K562 (cell line): ENCODE data around the gene PITPNC1. TPM values are rescaled to one million over a fixed set of nuclear protein-coding genes. Genes with fewer than 3 reads are reported as not detected.

ENCODE experiments used
- ATAC-seq: fragments of 200-7000 bp; cut with Tn5 transposase; 3 replicates; pipeline ENCODE4 v1.9.1; 2020; ENCODE audit warnings: moderate library complexity
- BruUV-seq: library from RNA; stranded (reverse); fragments of 400-500 nt; replicated peaks from 2 replicates; lab custom pipeline; 2021; lab: Mats Ljungman, UMichigan
- CTCF ChIA-PET: fragments of 300-600 bp; formaldehyde crosslinking; extraction: SDS; loops from one replicate; lab custom pipeline; 2021; ENCODE audit warnings: low intra/inter-chr PET ratio; lab: Yijun Ruan, JAX
- POLR2A ChIA-PET: fragments of 300-600, 350-650 bp; sonication (Branson Sonifier 250); formaldehyde crosslinking; extraction: SDS; loops from one replicate; lab custom pipeline; 2021; ENCODE audit warnings: antibody characterized with exemption, inconsistent platforms; lab: Yijun Ruan, JAX
- DNase-seq, 4 experiments: peaks; one replicate each; pipeline versions ENCODE4 v3.0.0 to v3.0.0-alpha.2; 2011 to 2018; ENCODE audit warnings: low spot score in 3 of 4, mixed read lengths in 3 of 4; ENCODE audit errors: extremely low read depth in 1 of 4
- FAIRE-seq: peaks from 2 replicates; lab custom pipeline; 2011; peaks lifted over from hg19 to GRCh38; lab: Jason Lieb, UNC
- H2AFZ ChIP-seq: 2 replicates; pipeline ENCODE4 v1.6.0; 2011; ENCODE audit warnings: low read depth, low read length, control low read depth, inconsistent platforms
- H3K27ac ChIP-seq: fragments of 200-600 bp; 3 replicates; pipeline ENCODE4 v1.8.0; 2011; ENCODE audit warnings: low read depth, mild to moderate bottlenecking, control low read depth, inconsistent platforms, low read length, moderate library complexity, mixed read lengths; ENCODE audit errors: extremely low read depth
- H3K27me3 ChIP-seq, 2 experiments: fragments of 300-600 bp in 1 of 2; 2 replicates in 1 of 2; 3 replicates in 1 of 2; pipeline versions ENCODE4 v1.6.0 to v1.8.0; 2011; ENCODE audit warnings: inconsistent platforms in 2 of 2, low read length in 2 of 2, mild to moderate bottlenecking in 1 of 2, mixed read lengths in 1 of 2, moderate library complexity in 1 of 2; ENCODE audit not compliant: control insufficient read depth in 2 of 2, insufficient read depth in 2 of 2
- H3K36me3 ChIP-seq: fragments of 300-600 bp; 3 replicates; pipeline ENCODE4 v1.8.0; 2011; ENCODE audit warnings: mild to moderate bottlenecking, low read length, inconsistent platforms; ENCODE audit not compliant: control insufficient read depth, insufficient read depth
- H3K4me1 ChIP-seq, 2 experiments: fragments of 200-600 bp in 1 of 2; replicated peaks in 1 of 2; 2 replicates in 1 of 2; 3 replicates in 1 of 2; pipeline versions ENCODE4 v1.5.1 to v1.8.0; 2011; ENCODE audit warnings: inconsistent platforms in 2 of 2, low read length in 2 of 2, mild to moderate bottlenecking in 1 of 2, mixed read lengths in 1 of 2, moderate library complexity in 1 of 2; ENCODE audit not compliant: control insufficient read depth in 2 of 2, insufficient read depth in 2 of 2
- H3K4me2 ChIP-seq: 2 replicates; pipeline ENCODE4 v1.6.1; 2011; ENCODE audit warnings: low read length, control low read depth, inconsistent platforms, mixed read lengths; ENCODE audit not compliant: insufficient read depth
- H3K4me3 ChIP-seq: fragments of 200-600 bp; sonication (generic), shearing (Covaris generic); 2 replicates; pipeline ENCODE4 v1.5.1; 2016; ENCODE audit warnings: control low read depth, inconsistent platforms
- H3K79me2 ChIP-seq: fragments of 200-600 bp; 3 replicates; pipeline ENCODE4 v1.8.0; 2011; ENCODE audit warnings: low read length, inconsistent platforms; ENCODE audit not compliant: control insufficient read depth, insufficient read depth
- H3K9ac ChIP-seq, 2 experiments: 2 replicates each; pipeline versions ENCODE4 v1.6.0 to v1.6.1; 2011; ENCODE audit warnings: low read depth in 2 of 2, low read length in 2 of 2, control low read depth in 1 of 2, inconsistent platforms in 1 of 2, mild to moderate bottlenecking in 1 of 2, mixed read lengths in 1 of 2; ENCODE audit not compliant: insufficient read depth in 1 of 2
- H3K9me1 ChIP-seq: one replicate; pipeline ENCODE4 v1.6.0; 2011; ENCODE audit warnings: inconsistent platforms, mild to moderate bottlenecking, low read length, moderate library complexity; ENCODE audit not compliant: control insufficient read depth, insufficient read depth
- H3K9me3 ChIP-seq: replicated peaks from 2 replicates; pipeline ENCODE4 v1.5.1; 2011; ENCODE audit warnings: low read depth, low read length, inconsistent platforms; ENCODE audit not compliant: control insufficient read depth, insufficient read depth
- H4K20me1 ChIP-seq: replicated peaks from 2 replicates; pipeline ENCODE4 v1.6.1; 2011; ENCODE audit warnings: low read length, inconsistent platforms, mixed read lengths; ENCODE audit not compliant: control insufficient read depth, insufficient read depth
- CBX5 ChIP-seq: IDR thresholded peaks from 2 replicates; pipeline ENCODE4 v1.6.1; 2014; ENCODE audit warnings: low read depth, borderline replicate concordance
- CHD2 ChIP-seq: IDR thresholded peaks from 2 replicates; pipeline ENCODE4 v1.6.1; 2011; ENCODE audit warnings: low read depth, low read length
- ESRRB ChIP-seq: fragments of 250-450 bp; sonication (Bioruptor Pico); IDR thresholded peaks from 2 replicates; pipeline ENCODE4 v1.5.0; 2020; ENCODE audit warnings: mild to moderate bottlenecking, moderate library complexity, borderline replicate concordance
- KDM1A ChIP-seq, 2 experiments: fragments of 450-650 bp; IDR thresholded peaks; 2 replicates each; pipeline ENCODE4 v1.6.1; 2016; ENCODE audit warnings: mild to moderate bottlenecking in 2 of 2
- NFATC3 ChIP-seq: fragments of 450-650 bp; IDR thresholded peaks from 2 replicates; pipeline ENCODE4 v1.6.1; 2017; ENCODE audit warnings: mild to moderate bottlenecking
- POLR3G ChIP-seq: IDR thresholded peaks from 2 replicates; pipeline ENCODE4 v1.6.1; 2011; ENCODE audit not compliant: insufficient read length, insufficient replicate concordance; ENCODE audit errors: extremely low read depth
- PRDM10 ChIP-seq: fragments of 450-650 bp; IDR thresholded peaks from 2 replicates; pipeline ENCODE4 v1.6.1; 2018; ENCODE audit not compliant: partially characterized antibody
- ZNF212 ChIP-seq: fragments of 450-650 bp; formaldehyde crosslinking; IDR thresholded peaks from 2 replicates; pipeline ENCODE4 v1.4.0; 2020; ENCODE audit warnings: mild to moderate bottlenecking
- ZNF75A ChIP-seq: fragments of 450-650 bp; formaldehyde crosslinking; IDR thresholded peaks from 2 replicates; pipeline ENCODE4 v1.4.0; 2020; ENCODE audit warnings: mild to moderate bottlenecking
- WGBS: fragments of 100-300 bp; shearing (Covaris generic); methylation state at CpG from one replicate; pipeline ENCODE4 v1.1.6; 2016; ENCODE audit warnings: low coverage, mixed read lengths; ENCODE audit not compliant: insufficient coverage; ENCODE audit errors: missing lambda C conversion rate; 5-methylcytosine and 5-hydroxymethylcytosine counted together
- in situ Hi-C: fragments of 300-500 bp; cut with MboI; formaldehyde crosslinking; loops from 4 replicates; pipeline ENCODE4 v1.15.0; 2018; ENCODE audit warnings: inconsistent platforms, mixed read lengths
- intact Hi-C: fragments of 100-400 bp; cut with micrococcal nuclease; formaldehyde crosslinking; loops from 2 replicates; pipeline ENCODE4 v1.14.2; 2022
- polyA plus RNA-seq, 8 experiments: library from polyadenylated mRNA; depleted of rRNA in 4 of 8; stranded (reverse) in 5 of 8; unstranded in 3 of 8; fragments of >200 nt; fragmentation: Nextera tagmentation in 2 of 8; fragmentation: Illumina TruSeq in 1 of 8; extraction: Ambion mirVana in 2 of 8; extraction: Trizol in 1 of 8; gene quantifications; 2 replicates each; pipeline versions ENCODE4 v1.2.1 to v1.2.3, GENCODE V29; 2011 to 2014; ENCODE audit warnings: inconsistent platforms in 1 of 8, missing spikeins in 1 of 8
- total RNA-seq, 7 experiments: library from RNA; depleted of rRNA in 6 of 7; stranded (reverse); fragments of >200 nt in 6 of 7; fragmentation: Illumina TruSeq in 2 of 7; extraction: Trizol in 2 of 7; gene quantifications; 2 replicates each; pipeline versions ENCODE4 v1.2.1 to v1.2.3, GENCODE V29; 2011 to 2021; ENCODE audit warnings: low replicate concordance in 1 of 7
- TF ChIP-seq, protein P1 (sequence below): fragments of 250-450 bp; sonication (Bioruptor Pico); IDR thresholded peaks from 2 replicates; pipeline ENCODE4 v1.5.0; 2021

The PITPNC1 gene
- total and polyA plus RNA-seq, 9 of the 15 experiments (the other 6 are each of a cell fraction or from before 2014, with no cell fraction given) = 0.11 to 1.1 (median 0.65) TPM

DNA sequence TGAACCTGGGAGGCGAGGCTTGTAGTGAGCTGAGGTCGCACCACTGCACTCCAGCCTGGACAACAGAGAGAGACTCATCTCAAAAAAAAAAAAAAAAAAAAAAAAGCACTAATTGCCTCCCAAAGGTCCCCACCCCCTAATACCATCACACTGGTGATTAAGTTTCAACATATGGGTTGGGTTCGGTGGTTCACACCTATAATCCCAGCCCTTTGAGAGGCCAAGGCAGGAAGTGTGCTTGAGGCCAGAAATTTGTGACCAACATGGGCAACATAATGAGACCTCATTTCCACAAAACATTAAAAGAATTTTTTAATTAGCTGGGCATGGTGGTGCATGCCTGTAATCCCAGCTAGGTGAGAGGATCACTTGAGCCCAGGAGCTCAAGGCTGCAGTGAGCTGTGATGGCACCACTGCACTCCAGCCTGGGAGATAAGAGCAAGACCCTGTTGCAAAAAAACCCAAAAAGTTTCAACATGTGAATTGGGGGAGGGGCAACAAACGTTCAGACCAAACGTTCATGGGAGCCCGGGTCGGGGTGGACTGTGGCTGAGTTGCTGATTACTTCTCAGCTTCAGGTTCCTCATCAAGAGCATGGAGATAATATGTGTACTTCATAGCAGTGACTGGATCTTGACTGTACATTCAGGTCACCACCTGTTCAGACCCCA, 278.5 kb downstream of the PITPNC1 start (continued):
- no peak for TF ChIP-seq PRDM10
- TF ChIP-seq KDM1A (IDR thresholded peaks at IDR 0.05) = no peak
- TF ChIP-seq ESRRB (CRISPR knock-in tag) = no peak
- TF ChIP-seq CHD2 = no peak
- TF ChIP-seq, all 486 proteins: peak for 0

- no TSS peak for BruUV-seq
- intact Hi-C loops (no loop called here), in situ Hi-C loops (no loop called here)
- no peaks in the 10 kb centered on the region for H3K4me1 ChIP-seq
- H3K36me3 ChIP-seq = no peaks in the 10 kb centered on the region
- peaks cover 15 to 43% of the 10 kb centered on the region in 2 experiments; a peak in 3 of 5 replicates for H3K27me3 ChIP-seq
- ChIA-PET POLR2A (interaction anchor here (0.7 kb wide), 1 partner anchor 19 kb away, joined by 3 read pairs; no protein-coding TSS in a partner anchor), CTCF (no interaction called here)
- no peaks in the 10 kb centered on the region; the same call in 1 of the 2 replicates for H4K20me1 ChIP-seq
- H2AFZ ChIP-seq = no peak overlapping the region
- peaks cover 2% of the 10 kb centered on the region; the same call in 1 of the 2 replicates for H3K9me3 ChIP-seq
- no peak for ATAC-seq
- no peak overlapping the region for H3K9ac ChIP-seq
- FAIRE-seq = no peak
- H3K27ac ChIP-seq = no peak overlapping the region
- no peaks in the 10 kb centered on the region for H3K9me1 ChIP-seq
- WGBS = under 1% methylated on average over 8 of the region's 8 CpGs
- H3K4me2 ChIP-seq = no peak overlapping the region
- no peak overlapping the region for H3K4me3 ChIP-seq
- DNase-seq = no peak
- no peaks in the 10 kb centered on the region for H3K79me2 ChIP-seq
- TF ChIP-seq ZNF212 (CRISPR knock-in tag) (no peak), ZNF75A (CRISPR knock-in tag) (no peak), POLR3G (no peak), CBX5 (no peak), NFATC3 (no peak)
- TF ChIP-seq, protein P1, sequence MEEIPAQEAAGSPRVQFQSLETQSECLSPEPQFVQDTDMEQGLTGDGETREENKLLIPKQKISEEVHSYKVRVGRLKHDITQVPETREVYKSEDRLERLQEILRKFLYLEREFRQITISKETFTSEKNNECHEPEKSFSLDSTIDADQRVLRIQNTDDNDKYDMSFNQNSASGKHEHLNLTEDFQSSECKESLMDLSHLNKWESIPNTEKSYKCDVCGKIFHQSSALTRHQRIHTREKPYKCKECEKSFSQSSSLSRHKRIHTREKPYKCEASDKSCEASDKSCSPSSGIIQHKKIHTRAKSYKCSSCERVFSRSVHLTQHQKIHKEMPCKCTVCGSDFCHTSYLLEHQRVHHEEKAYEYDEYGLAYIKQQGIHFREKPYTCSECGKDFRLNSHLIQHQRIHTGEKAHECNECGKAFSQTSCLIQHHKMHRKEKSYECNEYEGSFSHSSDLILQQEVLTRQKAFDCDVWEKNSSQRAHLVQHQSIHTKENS (CRISPR knock-in tag) = no peak
Observed at GRCh38 chr17:67656494-67657203, 279.6 kb downstream of the PITPNC1 start.
